Right ventricle myocardium inferior (tissue), 1 donor: Measurements from ENCODE around the gene ZNF700. TPM values are rescaled to one million over a fixed set of nuclear protein-coding genes. Genes with fewer than 3 reads are reported as not detected.
"Not testable (repeated sequence)": the region's sequence is repeated elsewhere in the genome, so short reads cannot be mapped to it uniquely, and the experiment has no call there.

Source experiments
- ATAC-seq: fragments of 200-7000 bp; cut with Tn5 transposase; one replicate; pipeline ENCODE4 v1.9.1; 2020; ENCODE audit warnings: mild to moderate bottlenecking, moderate library complexity
- DNase-seq: peaks from one replicate; pipeline ENCODE4 v3.0.0; 2021; ENCODE audit errors: missing footprints
- intact Hi-C: fragments of 100-400 bp; cut with DNase I; formaldehyde crosslinking; loops from one replicate; pipeline ENCODE4 v1.11.0; 2022
- long read RNA-seq: library from polyadenylated mRNA; unstranded; transcript quantifications from one replicate; pipeline ENCODE4 v2.0.0, GENCODE V29; 2021
- total RNA-seq: library from RNA; stranded (reverse); fragmentation: NEBNext Ultra II Directional; extraction: Animal tissue kit (Norgen Biotek cat#: 25700); gene quantifications from one replicate; pipeline ENCODE4 v1.2.1, GENCODE V29; 2021
- donor health status: DM: no; HTN: yes; CAD: no; lungs with severe emphysema.

Gene ZNF700
- total RNA-seq = 4.1 TPM
- long read RNA-seq, partial matches to known transcripts = 0 of 1 reads
- long read RNA-seq, other reads (novel, unspliced or antisense) = 0 of 1 reads

DNA sequence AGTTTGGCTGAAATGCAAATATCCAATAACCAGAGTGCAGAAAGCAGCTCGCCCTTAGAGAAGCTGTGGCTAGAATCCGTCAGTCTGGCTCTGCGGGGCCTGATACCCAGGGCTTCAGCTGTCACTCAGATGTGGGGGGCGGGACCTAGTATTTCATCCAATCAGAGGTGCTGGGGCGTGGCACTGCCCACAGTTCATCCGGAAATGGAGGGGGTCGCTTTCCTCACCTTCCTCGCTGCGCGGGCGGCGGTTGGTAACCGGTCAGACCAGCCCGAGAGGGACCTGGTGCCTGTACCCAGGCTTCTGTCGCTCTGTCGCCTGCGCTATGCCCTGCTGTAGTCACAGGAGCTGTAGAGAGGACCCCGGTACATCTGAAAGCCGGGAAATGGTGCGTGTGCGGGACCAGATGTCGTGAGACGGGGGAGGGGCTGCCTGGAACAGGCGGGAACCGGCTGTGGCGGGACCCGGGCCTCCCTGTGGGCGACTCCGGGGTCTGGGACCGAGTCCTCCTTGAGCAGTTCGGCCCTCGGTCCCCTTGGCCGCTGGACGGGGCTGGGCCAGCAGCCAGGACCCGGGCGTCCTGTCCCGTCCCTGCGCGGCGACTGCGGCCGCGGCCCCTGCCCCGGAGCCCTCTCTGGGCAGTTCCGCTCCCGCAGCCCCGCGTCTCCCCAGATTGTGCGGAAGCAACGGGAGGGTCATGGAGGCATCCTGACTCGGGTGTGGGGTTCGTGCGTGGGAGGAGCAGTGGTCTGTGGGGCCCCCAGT, at the start of gene ZNF700:
Gene ZNF700, plus strand, starts transcription at position 222 of the 765 bp plus-strand sequence. Its CDS starts 104 bp downstream, at position 326.
- intact Hi-C loops = loop anchor here (1.0 to 5.0 kb wide), 4 partner anchors 43 to 216 kb away; partner anchors contain the start of gene ZNF878
- peak; percentile 96 for DNase-seq
- ATAC-seq = peak; percentile 99

DNA sequence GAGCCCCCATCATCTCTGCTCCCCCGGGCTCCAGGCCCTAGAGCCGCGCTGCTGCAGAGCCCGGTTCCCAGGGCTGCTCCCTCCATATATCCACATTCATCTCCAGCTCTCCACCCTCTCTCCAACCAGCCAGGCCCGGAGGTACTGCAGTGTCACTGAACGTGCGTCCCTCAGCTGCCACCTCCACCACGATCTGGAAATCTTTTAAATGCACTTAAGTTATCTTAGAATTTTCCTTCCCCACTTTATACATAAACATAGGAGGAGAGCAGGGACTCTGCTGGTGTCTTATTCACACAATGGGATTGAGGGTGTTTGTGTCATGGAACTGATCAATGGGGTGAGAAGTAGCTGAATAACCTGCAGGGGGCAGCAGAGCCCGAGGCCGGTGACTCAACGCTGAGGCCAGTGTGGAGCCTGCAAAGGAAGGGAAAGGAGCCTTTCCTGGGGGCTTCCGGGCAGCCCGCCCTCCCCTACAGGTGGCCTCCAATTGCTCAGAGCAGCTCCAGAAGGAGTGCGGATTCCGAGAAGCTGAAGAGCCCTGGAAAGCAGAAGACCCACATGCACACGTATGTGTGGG, 45.1 kb upstream of the ZNF700 start:
- not testable (repeated sequence) for ATAC-seq, DNase-seq
- intact Hi-C loops = loop anchor here (2.0 to 5.0 kb wide), 4 partner anchors 43 to 261 kb away; partner anchors contain the start of genes ZNF20 and ZNF491

DNA sequence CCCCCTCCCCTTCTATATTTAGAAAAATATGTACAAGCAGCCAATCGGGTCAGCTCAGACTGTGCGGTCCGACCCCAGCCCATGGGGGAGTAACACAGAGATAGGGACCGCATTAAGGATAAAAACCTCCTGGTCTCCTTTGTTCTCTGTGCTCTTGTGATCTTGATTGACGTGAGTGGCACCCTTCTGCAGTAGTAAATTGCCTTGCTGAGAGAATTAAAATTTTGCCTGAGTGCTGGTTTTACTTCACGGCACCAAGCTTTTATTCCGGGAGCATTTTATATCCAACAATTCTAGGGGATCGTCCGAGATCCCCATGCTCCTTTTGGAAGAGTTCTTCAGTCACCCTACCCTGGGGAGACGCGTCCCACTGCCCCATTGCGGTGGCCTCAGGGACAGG, 44.3 kb upstream of the ZNF700 start:
- intact Hi-C loops = loop anchor here (2.0 to 5.0 kb wide), 4 partner anchors 42 to 260 kb away; partner anchors contain the start of genes ZNF20 and ZNF491
- no peak for ATAC-seq
- no peak for DNase-seq

DNA sequence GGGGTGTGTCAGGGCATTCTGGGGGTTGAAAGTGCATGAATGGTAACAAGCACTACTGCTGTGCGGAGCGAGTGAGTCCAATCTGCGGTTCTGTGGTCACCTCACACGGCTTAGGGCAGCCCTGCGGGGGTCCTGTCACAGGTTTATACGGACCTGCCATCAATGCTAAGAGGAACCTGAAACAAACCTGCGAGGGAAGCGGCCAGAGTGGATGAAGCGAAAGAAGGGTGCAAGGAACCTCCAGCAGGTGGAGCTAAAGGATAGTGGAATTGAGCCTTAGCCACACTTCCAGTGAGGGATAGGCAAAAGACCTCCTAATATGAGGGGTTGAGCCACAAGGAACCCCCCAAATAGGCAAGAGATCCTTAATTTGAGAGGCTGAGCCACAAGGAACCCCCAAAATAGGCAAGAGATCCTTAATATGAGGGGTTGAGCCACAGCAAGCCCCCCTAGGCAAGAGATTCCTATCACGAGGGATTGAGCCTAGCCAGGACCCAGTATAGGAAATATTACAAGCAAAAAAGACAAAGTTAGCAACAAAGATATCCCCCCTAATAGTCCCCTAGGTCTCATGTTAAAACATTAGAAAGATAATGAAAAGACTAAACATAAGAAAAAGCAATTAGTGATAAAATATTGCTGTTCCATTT, 43.6 kb upstream of the ZNF700 start:
- DNase-seq (no peak), ATAC-seq (peak; percentile 67)
- intact Hi-C loops = loop anchor here (2.0 to 5.0 kb wide), 4 partner anchors 41 to 260 kb away; partner anchors contain the start of genes ZNF20 and ZNF491

DNA sequence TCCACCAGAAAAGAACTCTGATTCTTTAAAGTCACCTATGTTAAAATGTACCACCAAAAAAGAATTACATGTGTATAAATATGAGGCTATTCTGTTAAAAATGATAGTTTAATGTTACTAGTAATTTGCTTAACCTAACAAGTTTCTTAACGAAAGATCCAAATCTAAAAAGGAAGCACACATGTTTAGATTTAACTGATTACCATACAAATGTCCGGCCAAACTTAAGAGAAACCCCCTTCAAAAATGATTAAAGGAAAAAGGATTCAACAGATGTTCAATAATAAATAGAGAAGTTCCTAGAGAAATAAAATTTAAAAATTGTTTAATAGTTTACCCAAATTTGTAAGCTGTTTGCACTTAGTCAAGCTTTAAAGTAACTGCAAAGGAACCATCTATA, 42.3 kb upstream of the ZNF700 start:
- no peak for ATAC-seq
- DNase-seq = no peak
- intact Hi-C loops = loop anchor here (5.0 kb wide), 2 partner anchors 40 to 85 kb away; partner anchors contain the start of gene ZNF491

DNA sequence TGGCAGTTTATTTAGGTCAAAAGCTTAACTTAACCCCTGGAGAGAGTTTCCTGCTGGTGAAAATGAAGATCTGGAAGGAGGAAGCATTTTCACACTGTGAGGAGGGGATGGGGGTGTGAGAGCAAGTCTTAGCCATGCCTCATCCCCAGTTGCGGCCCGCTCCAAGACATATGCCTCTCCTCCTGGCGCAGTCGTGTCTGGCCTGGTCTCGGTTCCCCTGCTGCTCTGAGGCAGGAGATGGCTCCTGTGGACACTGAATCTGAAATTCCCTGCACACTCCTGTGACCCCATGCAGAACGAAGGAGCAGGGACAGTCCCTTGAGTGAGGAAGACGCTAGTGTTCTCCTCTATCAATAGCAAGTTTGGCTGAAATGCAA, 37.7 kb upstream of the ZNF700 start:
- no peak for DNase-seq

DNA sequence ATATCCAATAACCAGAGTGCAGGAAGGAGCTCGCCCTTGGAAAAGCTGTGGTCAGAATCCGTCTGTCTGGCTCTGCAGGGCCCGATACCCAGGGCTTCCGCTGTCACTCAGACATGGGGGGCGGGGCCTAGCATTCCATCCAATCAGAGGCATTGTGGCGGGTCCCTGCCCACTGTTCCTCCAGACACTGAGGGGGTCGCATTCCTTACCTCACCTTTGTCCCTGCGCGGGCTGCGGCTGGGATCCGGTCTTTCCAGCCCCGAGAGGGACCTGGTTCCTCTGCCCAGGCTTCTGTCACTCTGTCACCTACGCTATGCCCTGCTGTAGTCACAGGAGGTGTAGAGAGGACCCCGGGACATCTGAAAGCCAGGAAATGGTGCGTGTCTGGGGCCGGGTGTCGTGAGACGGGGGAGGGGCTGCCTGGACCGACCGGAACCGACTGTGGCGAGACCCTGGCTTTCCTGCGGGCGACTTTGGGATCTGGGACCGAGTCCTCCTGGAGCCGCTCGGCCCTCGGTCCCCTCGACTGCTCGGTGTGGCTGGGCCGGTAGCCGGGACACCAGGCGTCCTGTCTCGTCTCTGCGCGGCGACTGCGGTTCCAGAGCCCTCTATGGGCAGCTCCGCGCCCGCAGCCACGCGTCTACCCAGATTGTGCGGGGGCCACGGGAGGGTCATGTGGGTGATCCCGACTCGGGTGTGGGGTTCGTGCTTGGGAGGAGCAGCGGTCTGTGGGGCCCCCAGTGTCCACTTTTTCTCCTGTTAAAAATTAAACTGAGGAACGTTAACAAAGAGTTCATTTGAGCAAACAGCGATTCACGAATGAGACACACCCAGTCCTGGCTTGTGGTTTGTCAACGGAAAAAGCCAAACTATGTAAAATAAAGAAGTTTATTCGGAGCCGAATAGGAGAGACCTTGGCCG, 37.0 kb upstream of the ZNF700 start, which contains the start of gene ZNF69:
Gene ZNF69, plus strand, starts transcription at position 172 of the 921 bp plus-strand sequence. Its CDS starts 142 bp downstream, at position 314.
- intact Hi-C loops = no loop called here
- DNase-seq (peak; percentile 94), ATAC-seq (peak; percentile 99)

More for the DNA sequence above, 37.7 kb upstream of the ZNF700 start:
- intact Hi-C loops = no loop called here
- ATAC-seq = peak; percentile 23

DNA sequence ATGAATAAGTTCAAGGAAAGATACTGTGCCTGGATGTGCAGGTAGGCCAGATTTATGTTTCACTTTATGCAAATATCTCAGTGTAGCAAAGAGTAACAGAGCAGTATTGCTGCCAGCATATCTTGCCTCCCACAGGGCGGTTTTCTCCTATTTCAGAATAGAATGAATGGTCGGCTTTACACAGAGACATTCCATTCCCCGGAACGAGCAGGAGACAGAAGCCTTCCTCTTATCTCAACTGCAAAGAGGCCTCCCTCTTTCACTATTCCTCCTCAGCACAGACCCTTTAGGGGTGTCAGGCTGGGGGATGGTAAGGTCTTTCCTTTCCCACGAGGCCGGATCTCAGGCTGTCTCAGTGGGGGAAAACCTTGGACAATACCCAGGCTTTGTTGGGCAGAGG, 35.0 kb upstream of the ZNF700 start:
- intact Hi-C loops, ATAC-seq, DNase-seq: not testable (repeated sequence)

DNA sequence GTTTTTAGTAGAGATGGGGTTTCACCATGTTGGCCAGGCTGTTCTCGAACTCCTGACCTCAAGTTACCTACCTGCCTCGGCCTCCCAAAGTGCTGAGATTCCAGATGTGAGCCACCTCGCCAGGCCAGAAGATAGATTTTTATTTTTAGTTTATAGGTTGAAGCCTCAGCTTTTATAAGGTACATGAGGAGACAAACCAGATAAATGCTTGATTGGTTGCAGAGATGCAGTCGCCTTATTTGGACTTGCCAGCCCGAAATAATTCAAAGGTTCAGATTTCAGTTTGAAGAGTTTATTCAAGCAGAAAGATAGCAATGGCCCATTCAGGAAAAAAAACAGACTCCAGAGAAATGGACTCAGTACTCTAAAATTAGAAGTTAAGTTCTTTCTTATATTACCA, 34.3 kb upstream of the ZNF700 start:
- no peak for ATAC-seq
- intact Hi-C loops = no loop called here

DNA sequence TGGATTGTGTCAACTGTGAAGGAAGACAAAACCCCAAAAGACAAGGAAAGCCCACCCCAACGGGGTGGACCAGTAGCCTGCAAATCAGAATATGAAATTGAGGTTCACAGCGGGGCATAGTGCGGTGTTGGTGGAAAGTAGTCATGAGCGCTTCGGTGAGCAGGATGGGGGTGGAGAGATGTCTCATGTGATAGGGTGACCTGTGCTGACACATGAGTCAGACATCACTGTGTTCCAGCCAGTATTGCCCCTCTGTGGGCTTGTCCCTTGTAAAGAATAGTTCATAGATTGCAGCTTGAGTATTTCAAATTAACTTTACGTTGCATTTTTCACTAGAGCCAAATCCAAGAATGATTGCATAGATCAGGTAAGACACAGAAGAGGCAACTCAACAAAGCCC, 30.1 kb upstream of the ZNF700 start:
- no peak for ATAC-seq

More for the DNA sequence above, 34.3 kb upstream of the ZNF700 start:
- DNase-seq = no peak

DNA sequence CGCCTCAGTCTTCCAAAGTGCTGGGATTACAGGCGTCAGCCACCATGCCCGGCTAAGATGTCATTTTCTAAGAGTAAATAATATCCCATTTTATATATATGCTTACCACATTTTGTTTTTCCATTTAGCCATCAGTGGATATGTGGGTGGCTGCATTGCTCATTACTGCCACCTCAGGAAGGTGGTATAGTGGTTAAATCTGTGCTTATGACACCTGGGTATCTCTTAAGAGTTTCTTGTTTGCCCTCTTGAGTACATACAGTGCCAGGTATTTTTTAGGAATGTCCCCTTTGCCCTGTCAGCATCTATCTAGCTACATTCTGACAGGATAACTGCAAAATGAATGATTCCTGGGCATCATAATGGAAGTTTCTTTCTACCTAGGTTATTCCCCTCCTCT, 22.7 kb upstream of the ZNF700 start:
- DNase-seq (no peak), ATAC-seq (no peak)
- intact Hi-C loops = no loop called here

More for the DNA sequence above, 30.1 kb upstream of the ZNF700 start:
- no peak for DNase-seq
- intact Hi-C loops = no loop called here

DNA sequence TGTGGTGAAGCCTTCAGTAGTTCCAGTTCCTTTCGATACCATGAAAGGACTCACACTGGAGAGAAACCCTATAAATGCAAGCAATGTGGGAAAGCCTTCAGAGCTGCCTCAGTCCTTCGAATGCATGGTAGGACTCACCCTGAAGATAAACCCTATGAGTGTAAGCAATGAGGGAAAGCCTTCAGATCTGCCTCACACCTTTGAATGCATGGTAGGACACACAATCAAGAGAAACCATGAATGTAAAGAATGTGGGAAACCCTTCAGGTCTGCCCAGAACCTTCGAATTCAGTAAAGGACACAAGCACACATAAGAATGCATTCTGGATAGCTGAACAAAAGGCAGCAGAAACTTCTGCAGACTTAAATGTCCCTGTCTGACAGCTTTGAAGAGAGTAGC, 19.0 kb upstream of the ZNF700 start:
- intact Hi-C loops = no loop called here
- ATAC-seq = no peak
- no peak for DNase-seq

DNA sequence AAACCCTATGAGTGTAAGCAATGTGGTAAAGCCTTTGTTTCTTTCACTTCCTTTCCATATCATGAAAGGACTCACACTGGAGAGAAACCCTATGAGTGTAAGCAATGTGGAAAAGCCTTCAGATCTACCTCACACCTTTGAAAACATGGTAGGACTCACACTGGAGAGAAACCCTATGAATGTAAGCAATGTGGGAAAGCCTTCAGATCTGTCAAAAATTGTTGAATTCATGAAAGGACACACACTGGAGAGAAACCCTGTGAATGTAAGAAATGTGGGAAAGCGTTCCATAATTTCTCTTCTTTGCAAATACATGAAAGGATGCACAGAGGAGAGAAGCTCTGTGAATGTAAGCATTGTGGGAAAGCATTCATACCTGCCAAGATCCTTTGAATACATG, 13.0 kb upstream of the ZNF700 start:
- ATAC-seq, intact Hi-C loops, DNase-seq: not testable (repeated sequence)

DNA sequence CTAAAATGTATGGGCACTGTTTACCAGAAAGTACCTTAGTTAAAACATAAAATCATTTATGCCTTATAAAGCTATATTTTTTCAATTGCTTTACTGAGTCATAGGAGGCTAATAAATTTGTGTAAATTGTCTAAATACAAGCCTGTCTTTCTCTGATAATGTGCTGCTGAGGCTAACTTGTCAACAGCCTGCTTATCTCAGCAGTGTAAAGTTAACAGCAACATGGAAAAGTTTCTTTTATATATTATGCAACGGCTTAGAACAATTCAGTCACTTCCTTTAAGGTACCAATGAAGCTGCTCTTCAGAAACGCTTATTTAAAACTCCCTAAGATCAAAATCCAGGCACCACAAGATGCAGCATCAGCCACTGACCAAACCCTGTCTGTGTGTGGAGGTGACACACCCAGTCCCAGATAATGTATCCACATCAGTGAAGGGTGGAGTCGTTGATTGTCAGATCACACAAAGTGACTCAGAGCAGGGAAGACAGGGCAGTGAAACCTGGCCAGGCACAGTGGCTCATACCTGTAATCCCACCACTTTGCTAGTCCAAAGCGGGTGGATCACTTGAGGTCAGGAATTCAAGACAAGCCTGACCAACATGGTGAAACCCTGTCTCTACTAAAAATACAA, 10.4 kb upstream of the ZNF700 start:
- DNase-seq, intact Hi-C loops, ATAC-seq: not testable (repeated sequence)

DNA sequence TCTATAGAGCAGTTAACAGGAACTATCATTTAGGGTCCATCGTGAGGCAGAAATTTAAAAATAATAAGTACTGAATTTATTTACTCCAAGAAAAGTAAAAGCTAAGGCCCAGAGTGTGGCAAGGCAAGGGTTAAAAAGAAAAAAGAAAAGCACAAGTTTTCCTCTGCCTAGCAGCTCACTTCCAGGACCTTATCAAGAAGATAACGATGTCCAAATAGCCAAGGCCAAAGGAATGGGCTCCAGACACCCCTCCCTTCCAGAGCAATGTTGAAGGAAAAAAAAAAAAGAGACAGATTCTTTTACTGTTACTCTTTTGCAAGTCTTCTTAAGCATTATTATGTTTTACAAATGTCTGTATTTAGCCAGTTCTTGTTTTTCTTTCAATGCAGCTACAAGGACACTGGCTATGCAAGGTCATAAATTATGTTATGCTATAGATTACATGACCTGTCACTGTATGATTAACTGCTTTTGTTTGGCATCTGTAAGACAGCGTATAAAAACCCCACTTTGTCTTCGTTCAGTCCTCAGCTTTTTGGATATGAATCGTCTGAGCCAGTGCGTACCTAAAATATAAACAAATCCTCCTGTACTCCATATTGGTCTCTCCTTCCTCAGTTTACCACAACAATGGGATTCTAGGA, 2.9 kb upstream of the ZNF700 start:
- ATAC-seq = no peak
- DNase-seq = no peak
- intact Hi-C loops = loop anchor here (5.0 kb wide), 2 partner anchors 40 to 130 kb away; partner anchors contain the start of gene ZNF878

DNA sequence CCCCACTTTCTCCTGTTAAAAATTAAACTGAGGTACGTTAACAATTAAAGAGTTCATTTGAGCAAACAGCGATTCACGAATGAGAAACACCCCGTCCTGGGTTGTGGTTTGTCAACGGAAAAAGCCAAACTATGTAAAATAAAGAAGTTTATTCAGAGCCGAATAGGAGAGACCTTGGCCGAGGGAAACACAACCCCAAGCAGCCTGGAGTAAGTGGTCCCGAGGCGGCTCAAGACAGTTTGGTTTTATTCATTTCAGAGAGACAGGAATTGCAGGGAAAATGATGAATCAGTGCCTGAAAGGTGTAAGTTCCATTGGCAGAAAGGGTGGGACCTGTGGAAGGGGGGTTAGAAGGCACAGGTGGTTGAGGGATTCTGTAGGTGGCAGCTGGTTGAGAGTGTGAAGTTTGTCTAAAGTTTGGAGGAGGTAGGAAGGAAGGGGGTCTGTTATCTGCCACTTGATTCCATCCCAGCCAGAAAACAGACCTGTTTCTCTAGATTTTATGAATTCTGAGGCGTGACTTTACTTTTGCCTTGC, 812 bp downstream of the ZNF700 start:
- intact Hi-C loops = loop anchor here (1.0 kb wide), 2 partner anchors 39 to 62 kb away; no protein-coding TSS in a partner anchor
- ATAC-seq, DNase-seq: not testable (repeated sequence)

DNA sequence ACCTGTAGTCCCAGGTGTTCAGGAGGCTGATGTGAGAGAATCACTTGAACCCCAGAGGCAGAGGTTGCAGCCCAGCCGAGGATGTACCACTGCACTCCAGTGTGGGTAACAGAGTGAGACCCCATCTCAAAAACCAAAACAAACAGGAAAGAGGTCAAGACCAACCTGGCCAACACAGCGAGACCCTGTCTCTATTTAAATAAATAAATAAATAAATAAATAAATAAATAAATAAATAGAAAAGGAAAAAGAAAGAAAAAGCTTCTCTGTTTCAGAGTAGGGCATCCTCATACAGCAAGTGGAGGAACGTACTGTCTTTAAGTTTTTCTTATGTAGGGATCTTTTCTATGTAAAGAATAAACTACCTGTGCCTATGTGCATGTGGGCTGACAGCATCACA, 2.3 kb downstream of the ZNF700 start:
- intact Hi-C loops = no loop called here
- ATAC-seq = no peak
- DNase-seq = no peak
